GM23248 (cell line): ENCODE data around the gene KCTD1. TPM values are rescaled to one million over a fixed set of nuclear protein-coding genes. Genes with fewer than 3 reads are reported as not detected.
A peak's percentile ranks its signal among the peaks of the same experiment; 100 is the strongest.

Experiments
- DNase-seq: peaks from one replicate; pipeline ENCODE4 v3.0.0-alpha.2; 2015
- H2AFZ ChIP-seq: fragments of 200-600 bp; sonication (generic); 2 replicates; pipeline ENCODE4 v1.6.1; 2016; ENCODE audit warnings: antibody characterized with exemption
- H3F3A ChIP-seq: fragments of 200-600 bp; sonication (generic); 2 replicates; pipeline ENCODE4 v1.6.1; 2016; ENCODE audit warnings: mild to moderate bottlenecking, antibody characterized with exemption, mixed run types; ENCODE audit not compliant: insufficient read depth
- H3K27ac ChIP-seq: fragments of 200-600 bp; sonication (generic); 2 replicates; pipeline ENCODE4 v1.5.1; 2016; ENCODE audit warnings: mild to moderate bottlenecking
- H3K27me3 ChIP-seq: fragments of 200-600 bp; sonication (generic); replicated peaks from 2 replicates; pipeline ENCODE4 v1.6.1; 2016; ENCODE audit warnings: mild to moderate bottlenecking; ENCODE audit not compliant: insufficient read depth
- H3K36me3 ChIP-seq: fragments of 200-600 bp; sonication (generic); 2 replicates; pipeline ENCODE4 v1.6.1; 2016; ENCODE audit warnings: low read depth, mild to moderate bottlenecking
- H3K4me1 ChIP-seq: fragments of 200-600 bp; sonication (generic); 2 replicates; pipeline ENCODE4 v1.6.1; 2016; ENCODE audit warnings: mild to moderate bottlenecking; ENCODE audit not compliant: insufficient read depth
- H3K4me2 ChIP-seq: fragments of 200-600 bp; sonication (generic); one replicate; pipeline ENCODE4 v1.6.1; 2016; ENCODE audit warnings: mild to moderate bottlenecking; ENCODE audit not compliant: unreplicated experiment
- H3K4me3 ChIP-seq: fragments of 200-600 bp; sonication (generic); 2 replicates; pipeline ENCODE4 v1.5.1; 2016; ENCODE audit warnings: mild to moderate bottlenecking
- H3K79me2 ChIP-seq: fragments of 200-600 bp; sonication (generic); 2 replicates; pipeline ENCODE4 v1.6.1; 2016; ENCODE audit warnings: mild to moderate bottlenecking; ENCODE audit not compliant: insufficient read depth
- H3K9ac ChIP-seq: fragments of 200-600 bp; sonication (generic); 2 replicates; pipeline ENCODE4 v1.6.1; 2016; ENCODE audit warnings: mild to moderate bottlenecking
- H3K9me2 ChIP-seq: fragments of 200-600 bp; sonication (generic); 2 replicates; pipeline ENCODE4 v1.6.1; 2016; ENCODE audit warnings: mixed run types, mild to moderate bottlenecking, moderate library complexity; ENCODE audit not compliant: insufficient read depth
- H3K9me3 ChIP-seq: fragments of 200-600 bp; sonication (generic); one replicate; pipeline ENCODE4 v1.6.1; 2017; ENCODE audit warnings: low read depth
- H4K20me1 ChIP-seq: fragments of 200-600 bp; sonication (generic); 2 replicates; pipeline ENCODE4 v1.6.0; 2016; ENCODE audit not compliant: insufficient read depth
- EZH2 ChIP-seq: fragments of 200-600 bp; sonication (generic); IDR thresholded peaks from 2 replicates; pipeline ENCODE4 v1.6.1; 2018; ENCODE audit warnings: antibody characterized with exemption, mild to moderate bottlenecking; ENCODE audit not compliant: insufficient read depth, poor library complexity, severe bottlenecking
- EZH2phosphoT487 ChIP-seq: fragments of 200-600 bp; sonication (generic); IDR thresholded peaks from 2 replicates; pipeline ENCODE4 v1.6.1; 2018; ENCODE audit warnings: antibody characterized with exemption, moderate library complexity, mild to moderate bottlenecking, low read depth; ENCODE audit not compliant: insufficient read depth
- WGBS, 2 experiments: methylation state at CpG; one replicate each; pipeline ENCODE4 v1.1.6; 2015 to 2017; ENCODE audit warnings: low lambda C conversion rate in 2 of 2, low coverage in 1 of 2; ENCODE audit errors: missing lambda C conversion rate in 2 of 2; 5-methylcytosine and 5-hydroxymethylcytosine counted together
- in situ Hi-C: fragments of 300-500 bp; cut with MboI; formaldehyde crosslinking; loops from 2 replicates; pipeline ENCODE4 v1.15.0; 2020
- polyA plus RNA-seq: library from polyadenylated mRNA; unstranded; fragments of >200 nt; fragmentation: Nextera tagmentation; extraction: Ambion mirVana; gene quantifications from 2 replicates; pipeline ENCODE4 v1.2.1, GENCODE V29; 2016
- total RNA-seq: library from RNA; depleted of rRNA; stranded (reverse); fragments of >200 nt; shearing (Covaris generic); gene quantifications from 2 replicates; pipeline ENCODE4 v1.2.3, GENCODE V29; 2014

KCTD1 gene
- total and polyA plus RNA-seq, 2 experiments from 2014 or later, result 5.7 to 17.9 TPM

DNA sequence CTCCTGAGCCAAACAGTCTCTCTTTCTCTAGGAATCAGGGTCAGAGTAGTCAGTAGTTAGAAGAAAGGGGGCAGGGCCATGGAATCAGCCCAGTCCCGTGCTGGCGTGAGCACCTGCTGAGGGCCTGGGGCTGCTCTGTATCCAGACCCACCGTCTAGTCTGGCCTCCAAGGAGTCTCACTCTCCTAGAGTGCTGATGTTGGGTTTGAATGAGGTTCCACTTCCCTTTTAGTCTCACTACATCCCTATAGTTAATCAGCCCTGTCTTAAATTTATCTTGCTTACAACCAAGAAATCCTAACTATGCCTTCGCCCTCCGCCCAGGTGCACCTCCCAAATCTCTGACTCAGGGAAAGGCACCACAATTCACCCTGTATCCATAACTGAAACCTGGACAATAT, 13.4 kb upstream of the KCTD1 start:
- H3K4me2 ChIP-seq, result no peak overlapping the region
- WGBS, 2 experiments, result 76 to 81% methylated on average over 5 of the region's 5 CpGs
- no peaks in the 10 kb centered on the region for H4K20me1 ChIP-seq
- no peaks in the 10 kb centered on the region for H3K36me3 ChIP-seq
- H3K4me1 ChIP-seq, result peaks cover 7% of the 10 kb centered on the region
- no peak overlapping the region for H3K4me3 ChIP-seq
- no peaks in the 10 kb centered on the region for H3K9me3 ChIP-seq
- no peak overlapping the region for H3K9ac ChIP-seq
- H3K9me2 ChIP-seq, result no peaks in the 10 kb centered on the region
- no peak for DNase-seq
- no peak overlapping the region for H3K27ac ChIP-seq
- no peak for TF ChIP-seq EZH2
- TF ChIP-seq EZH2phosphoT487, result no peak
- H3K79me2 ChIP-seq, result no peaks in the 10 kb centered on the region
- in situ Hi-C loops, result no loop called here
- no peak overlapping the region for H2AFZ ChIP-seq
- H3K27me3 ChIP-seq, result 0 out of 2 replicates have a peak, but pooled peaks cover 3% of the 10 kb centered on the region
- H3F3A ChIP-seq, result peaks cover 8% of the 10 kb centered on the region

DNA sequence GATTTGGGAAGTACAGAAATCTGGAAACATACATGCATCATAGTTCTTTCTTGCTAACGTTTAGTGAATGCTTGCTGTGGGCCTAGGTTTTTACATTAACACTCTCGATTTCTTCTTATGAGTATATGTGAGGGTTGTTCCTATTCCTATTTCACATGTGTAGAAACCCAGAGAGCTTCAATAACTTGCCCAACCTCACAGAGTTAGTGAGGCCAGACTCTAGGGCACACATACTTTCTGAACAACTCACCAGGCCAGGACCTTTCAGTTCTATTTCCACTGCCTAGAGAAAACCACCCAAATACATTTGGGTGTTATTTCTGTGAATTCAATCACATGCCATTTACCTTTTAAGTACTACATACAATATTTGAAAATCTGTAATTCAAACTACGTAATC, 8.2 kb upstream of the KCTD1 start:
- Histone ChIP-seq H3K27me3 (peaks cover 11% of the 10 kb centered on the region; the same call in 1 of the 2 replicates), H4K20me1 (no peaks in the 10 kb centered on the region), H2AFZ (peak overlapping the region; percentile 7; the same call in 1 of the 2 replicates), H3F3A (peaks cover 26% of the 10 kb centered on the region), H3K9me3 (no peaks in the 10 kb centered on the region), H3K4me3 (no peak overlapping the region), H3K27ac (peak overlapping the region; percentile 3), H3K36me3 (no peaks in the 10 kb centered on the region), H3K9ac (no peak overlapping the region), H3K4me2 (peak overlapping the region; percentile 30), H3K79me2 (no peaks in the 10 kb centered on the region), H3K9me2 (no peaks in the 10 kb centered on the region), H3K4me1 (peaks cover 20% of the 10 kb centered on the region)
- DNase-seq, result peak; percentile 62
- WGBS, 2 experiments, result 34 to 36% methylated on average over 3 of the region's 3 CpGs
- in situ Hi-C loops, result no loop called here
- TF ChIP-seq EZH2, result no peak
- no peak for TF ChIP-seq EZH2phosphoT487

GRCh38 chr18:26555804-26556553, 7.6 kb upstream of the KCTD1 start:
- H2AFZ ChIP-seq, result peak overlapping the region; percentile 7; the same call in 1 of the 2 replicates
- 64 to 66% methylated on average over 4 of the region's 4 CpGs for WGBS, 2 experiments
- H3K9ac ChIP-seq, result no peak overlapping the region
- in situ Hi-C loops, result no loop called here
- H3K79me2 ChIP-seq, result no peaks in the 10 kb centered on the region
- no peaks in the 10 kb centered on the region for H3K36me3 ChIP-seq
- H4K20me1 ChIP-seq, result no peaks in the 10 kb centered on the region
- TF ChIP-seq EZH2phosphoT487 (no peak), EZH2 (no peak)
- peak overlapping the region; percentile 3 for H3K27ac ChIP-seq
- H3K4me1 ChIP-seq, result peaks cover 20% of the 10 kb centered on the region
- H3K27me3 ChIP-seq, result peaks cover 17% of the 10 kb centered on the region; the same call in 1 of the 2 replicates
- no peaks in the 10 kb centered on the region for H3K9me3 ChIP-seq
- no peak for DNase-seq
- peaks cover 26% of the 10 kb centered on the region for H3F3A ChIP-seq
- no peaks in the 10 kb centered on the region for H3K9me2 ChIP-seq
- peak overlapping the region; percentile 30 for H3K4me2 ChIP-seq
- H3K4me3 ChIP-seq, result no peak overlapping the region

- H4K20me1 ChIP-seq, result no peaks in the 10 kb centered on the region
- H3F3A ChIP-seq, result peaks cover 26% of the 10 kb centered on the region
- H3K79me2 ChIP-seq, result no peaks in the 10 kb centered on the region
- H3K4me1 ChIP-seq, result peaks cover 20% of the 10 kb centered on the region
- 61 to 100% methylated on average over 1 of the region's 1 CpG for WGBS, 2 experiments
- H2AFZ ChIP-seq, result no peak overlapping the region
- peaks cover 22% of the 10 kb centered on the region; the same call in 1 of the 2 replicates for H3K27me3 ChIP-seq
- H3K9ac ChIP-seq, result no peak overlapping the region
- H3K9me2 ChIP-seq, result no peaks in the 10 kb centered on the region
- DNase-seq, result no peak
- no peak overlapping the region for H3K4me3 ChIP-seq
- no peak overlapping the region for H3K27ac ChIP-seq
- TF ChIP-seq EZH2phosphoT487 (no peak), EZH2 (no peak)
- in situ Hi-C loops, result no loop called here
- no peak overlapping the region for H3K4me2 ChIP-seq
- no peaks in the 10 kb centered on the region for H3K9me3 ChIP-seq
- H3K36me3 ChIP-seq, result no peaks in the 10 kb centered on the region
Observed at GRCh38 chr18:26553943-26554342, 5.6 kb upstream of the KCTD1 start.
